ENCODE data around the gene ADAT3. TPM values are rescaled to one million over a fixed set of nuclear protein-coding genes. Genes with fewer than 3 reads are reported as not detected.
A peak's percentile ranks its signal among the peaks of the same experiment; 100 is the strongest.

ADAT3 gene
- total RNA-seq, 1 donor from 2014 or later, result 0.79 TPM

- TF ChIP-seq, protein P1, sequence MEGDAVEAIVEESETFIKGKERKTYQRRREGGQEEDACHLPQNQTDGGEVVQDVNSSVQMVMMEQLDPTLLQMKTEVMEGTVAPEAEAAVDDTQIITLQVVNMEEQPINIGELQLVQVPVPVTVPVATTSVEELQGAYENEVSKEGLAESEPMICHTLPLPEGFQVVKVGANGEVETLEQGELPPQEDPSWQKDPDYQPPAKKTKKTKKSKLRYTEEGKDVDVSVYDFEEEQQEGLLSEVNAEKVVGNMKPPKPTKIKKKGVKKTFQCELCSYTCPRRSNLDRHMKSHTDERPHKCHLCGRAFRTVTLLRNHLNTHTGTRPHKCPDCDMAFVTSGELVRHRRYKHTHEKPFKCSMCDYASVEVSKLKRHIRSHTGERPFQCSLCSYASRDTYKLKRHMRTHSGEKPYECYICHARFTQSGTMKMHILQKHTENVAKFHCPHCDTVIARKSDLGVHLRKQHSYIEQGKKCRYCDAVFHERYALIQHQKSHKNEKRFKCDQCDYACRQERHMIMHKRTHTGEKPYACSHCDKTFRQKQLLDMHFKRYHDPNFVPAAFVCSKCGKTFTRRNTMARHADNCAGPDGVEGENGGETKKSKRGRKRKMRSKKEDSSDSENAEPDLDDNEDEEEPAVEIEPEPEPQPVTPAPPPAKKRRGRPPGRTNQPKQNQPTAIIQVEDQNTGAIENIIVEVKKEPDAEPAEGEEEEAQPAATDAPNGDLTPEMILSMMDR (IDR thresholded peaks at IDR 0.05; ENCODE audit: insufficient read depth, low read length, severe bottlenecking), result no peak
- Histone ChIP-seq H3K36me3 (ENCODE audit: control insufficient read depth, insufficient read depth, low read length) (no peaks in the 10 kb centered on the region), H3K4me3 (ENCODE audit: low read depth, low read length) (peak overlapping the region; percentile 80), H3K27me3 (ENCODE audit: control insufficient read depth, insufficient read depth, low read length) (no peaks in the 10 kb centered on the region)
- FAIRE-seq, result peak; percentile 7
- DNase-seq (ENCODE audit: low read depth), result no peak
These were observed 39.8 kb upstream of the ADAT3 start for GRCh38 chr19:1865172-1866010.

DNA sequence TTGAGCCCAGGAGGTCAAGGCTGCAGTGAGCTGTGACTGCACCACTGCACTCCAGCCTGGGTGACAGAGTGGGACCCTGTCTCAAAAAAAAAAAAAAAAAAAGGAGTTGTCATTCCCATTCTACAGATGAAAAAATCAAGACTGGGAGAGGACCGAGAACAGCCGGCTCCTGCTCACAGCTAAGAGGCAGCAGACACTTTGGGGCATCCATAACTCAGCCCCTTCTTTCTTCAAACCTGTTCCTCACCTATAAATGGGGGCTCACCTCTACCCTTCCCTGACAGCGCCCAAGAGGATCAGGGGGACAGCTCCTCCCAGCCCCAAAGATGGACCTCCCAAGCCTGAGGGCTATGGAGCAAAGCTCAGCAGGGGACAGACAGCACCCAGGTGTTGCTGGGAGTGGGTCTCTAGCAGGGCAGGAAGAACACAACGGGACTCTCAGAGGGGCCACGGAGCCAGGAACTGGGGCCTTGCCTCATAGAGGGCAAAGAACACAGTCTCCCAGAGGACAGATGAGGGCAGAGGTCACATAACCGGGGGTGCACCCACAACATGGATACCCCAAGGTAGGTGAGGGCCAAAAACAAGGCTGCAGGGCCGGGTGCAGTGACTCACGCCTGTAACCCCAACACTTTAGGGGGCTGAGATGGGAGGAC lies 38.4 kb upstream of the ADAT3 start:
- Histone ChIP-seq H3K36me3 (ENCODE audit: control insufficient read depth, insufficient read depth, low read length) (no peaks in the 10 kb centered on the region), H3K4me3 (ENCODE audit: low read depth, low read length) (no peak overlapping the region), H3K27me3 (ENCODE audit: control insufficient read depth, insufficient read depth, low read length) (no peaks in the 10 kb centered on the region)
- no peak for FAIRE-seq
- TF ChIP-seq, protein P1 (IDR thresholded peaks at IDR 0.05; ENCODE audit: insufficient read depth, low read length, severe bottlenecking), result no peak
- no peak for DNase-seq (ENCODE audit: low read depth)

DNA sequence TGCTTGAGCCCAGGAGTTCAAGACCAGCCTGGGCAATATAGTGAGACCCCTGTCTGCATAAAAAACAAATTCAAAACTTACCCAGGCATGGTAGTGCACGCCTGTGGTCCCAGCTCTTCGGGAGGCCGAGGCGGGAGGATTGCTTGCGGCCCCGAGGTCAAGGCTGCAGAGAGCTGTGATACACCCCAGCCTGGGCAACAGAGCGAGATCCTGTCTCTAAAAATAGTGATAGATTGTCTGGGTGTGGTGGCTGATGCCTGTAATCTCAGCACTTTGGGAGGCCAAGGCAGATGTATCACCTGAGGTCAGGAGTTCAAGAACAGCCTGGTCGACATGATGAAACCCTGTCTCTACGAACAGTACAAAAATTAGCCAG lies 37.9 kb upstream of the ADAT3 start:
- Histone ChIP-seq H3K4me3 (ENCODE audit: low read depth, low read length) (no peak overlapping the region), H3K27me3 (ENCODE audit: control insufficient read depth, insufficient read depth, low read length) (no peaks in the 10 kb centered on the region), H3K36me3 (ENCODE audit: control insufficient read depth, insufficient read depth, low read length) (no peaks in the 10 kb centered on the region)
- DNase-seq (ENCODE audit: low read depth) (no peak), FAIRE-seq (no peak)
- TF ChIP-seq, protein P1 (IDR thresholded peaks at IDR 0.05; ENCODE audit: insufficient read depth, low read length, severe bottlenecking), result no peak

- TF ChIP-seq, protein P1 (IDR thresholded peaks at IDR 0.05; ENCODE audit: insufficient read depth, low read length, severe bottlenecking), result no peak
- no peaks in the 10 kb centered on the region for H3K36me3 ChIP-seq (ENCODE audit: control insufficient read depth, insufficient read depth, low read length)
- H3K27me3 ChIP-seq (ENCODE audit: control insufficient read depth, insufficient read depth, low read length), result no peaks in the 10 kb centered on the region
- no peak for FAIRE-seq
- DNase-seq (ENCODE audit: low read depth), result no peak
- H3K4me3 ChIP-seq (ENCODE audit: low read depth, low read length), result no peak overlapping the region
These were observed 36.2 kb upstream of the ADAT3 start for GRCh38 chr19:1868971-1869370.

- TF ChIP-seq, protein P1 (IDR thresholded peaks at IDR 0.05; ENCODE audit: insufficient read depth, low read length, severe bottlenecking), result no peak
- Histone ChIP-seq H3K27me3 (ENCODE audit: control insufficient read depth, insufficient read depth, low read length) (no peaks in the 10 kb centered on the region), H3K4me3 (ENCODE audit: low read depth, low read length) (no peak overlapping the region), H3K36me3 (ENCODE audit: control insufficient read depth, insufficient read depth, low read length) (no peaks in the 10 kb centered on the region)
- DNase-seq (ENCODE audit: low read depth) (no peak), FAIRE-seq (no peak)
These were observed 34.0 kb upstream of the ADAT3 start for GRCh38 chr19:1871140-1871597.
